ENCODE data around the gene MANSC1. TPM values are rescaled to one million over a fixed set of nuclear protein-coding genes. Genes with fewer than 3 reads are reported as not detected.
"Not testable (repeated sequence)": the region's sequence is repeated elsewhere in the genome, so short reads cannot be mapped to it uniquely, and the experiment has no call there.

The MANSC1 gene
- total RNA-seq, 1 experiment from 2014 or later: 10.0 TPM

DNA sequence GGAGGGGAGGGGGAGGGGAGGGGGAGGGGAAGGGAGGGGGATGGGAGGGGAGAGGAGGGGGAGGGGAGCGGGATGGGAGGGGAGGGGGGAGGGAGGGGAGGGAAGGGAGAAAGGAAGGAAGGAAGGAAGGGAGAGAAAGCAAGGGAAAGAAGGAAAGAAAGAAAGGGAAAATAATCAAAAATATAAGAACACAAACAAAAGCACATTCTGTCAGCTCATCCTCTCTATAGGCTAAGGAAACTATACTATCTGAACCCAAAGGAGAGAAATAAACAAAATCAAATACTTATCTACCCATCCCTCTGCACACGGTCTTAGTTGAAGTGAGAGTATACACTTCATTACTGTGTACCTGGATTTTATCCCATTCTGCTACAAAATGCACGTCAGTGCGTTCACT lies 26.9 kb downstream of the MANSC1 start:
- ChIA-PET POLR2A (no interaction called here), CTCF (no interaction called here)
- in situ Hi-C loops (cut with HindIII; ENCODE audit: low pct_unique_long_range_greater_than_20kb, low sequenced_read_pairs): no loop called here
- no peaks in the 10 kb centered on the region for H3K27me3 ChIP-seq (ENCODE audit: control insufficient read depth, insufficient read depth, low read length)
- H3K9me3 ChIP-seq (ENCODE audit: control insufficient read depth, insufficient read depth, low read depth, low read length): no peaks in the 10 kb centered on the region
- DNase-seq (ENCODE audit: low read depth, low spot score): no peak
- H3K4me1 ChIP-seq (ENCODE audit: control insufficient read depth, insufficient read depth, low read length): no peaks in the 10 kb centered on the region
- H3K4me3 ChIP-seq (ENCODE audit: low read depth in 2 of 2, low read length in 2 of 2): no peak overlapping the region
- TF ChIP-seq SIN3A (IDR thresholded peaks at IDR 0.05; ENCODE audit: borderline replicate concordance, insufficient read depth, low read depth, low read length) (no peak), POLR2AphosphoS5 (IDR thresholded peaks at IDR 0.05; ENCODE audit: low read depth, low read length) (no peak), TCF7L2 (IDR thresholded peaks at IDR 0.05; ENCODE audit: low read depth, low read length) (no peak)
- TF ChIP-seq, protein P1, sequence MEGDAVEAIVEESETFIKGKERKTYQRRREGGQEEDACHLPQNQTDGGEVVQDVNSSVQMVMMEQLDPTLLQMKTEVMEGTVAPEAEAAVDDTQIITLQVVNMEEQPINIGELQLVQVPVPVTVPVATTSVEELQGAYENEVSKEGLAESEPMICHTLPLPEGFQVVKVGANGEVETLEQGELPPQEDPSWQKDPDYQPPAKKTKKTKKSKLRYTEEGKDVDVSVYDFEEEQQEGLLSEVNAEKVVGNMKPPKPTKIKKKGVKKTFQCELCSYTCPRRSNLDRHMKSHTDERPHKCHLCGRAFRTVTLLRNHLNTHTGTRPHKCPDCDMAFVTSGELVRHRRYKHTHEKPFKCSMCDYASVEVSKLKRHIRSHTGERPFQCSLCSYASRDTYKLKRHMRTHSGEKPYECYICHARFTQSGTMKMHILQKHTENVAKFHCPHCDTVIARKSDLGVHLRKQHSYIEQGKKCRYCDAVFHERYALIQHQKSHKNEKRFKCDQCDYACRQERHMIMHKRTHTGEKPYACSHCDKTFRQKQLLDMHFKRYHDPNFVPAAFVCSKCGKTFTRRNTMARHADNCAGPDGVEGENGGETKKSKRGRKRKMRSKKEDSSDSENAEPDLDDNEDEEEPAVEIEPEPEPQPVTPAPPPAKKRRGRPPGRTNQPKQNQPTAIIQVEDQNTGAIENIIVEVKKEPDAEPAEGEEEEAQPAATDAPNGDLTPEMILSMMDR (IDR thresholded peaks at IDR 0.05): no peak
- TF ChIP-seq, protein P2, sequence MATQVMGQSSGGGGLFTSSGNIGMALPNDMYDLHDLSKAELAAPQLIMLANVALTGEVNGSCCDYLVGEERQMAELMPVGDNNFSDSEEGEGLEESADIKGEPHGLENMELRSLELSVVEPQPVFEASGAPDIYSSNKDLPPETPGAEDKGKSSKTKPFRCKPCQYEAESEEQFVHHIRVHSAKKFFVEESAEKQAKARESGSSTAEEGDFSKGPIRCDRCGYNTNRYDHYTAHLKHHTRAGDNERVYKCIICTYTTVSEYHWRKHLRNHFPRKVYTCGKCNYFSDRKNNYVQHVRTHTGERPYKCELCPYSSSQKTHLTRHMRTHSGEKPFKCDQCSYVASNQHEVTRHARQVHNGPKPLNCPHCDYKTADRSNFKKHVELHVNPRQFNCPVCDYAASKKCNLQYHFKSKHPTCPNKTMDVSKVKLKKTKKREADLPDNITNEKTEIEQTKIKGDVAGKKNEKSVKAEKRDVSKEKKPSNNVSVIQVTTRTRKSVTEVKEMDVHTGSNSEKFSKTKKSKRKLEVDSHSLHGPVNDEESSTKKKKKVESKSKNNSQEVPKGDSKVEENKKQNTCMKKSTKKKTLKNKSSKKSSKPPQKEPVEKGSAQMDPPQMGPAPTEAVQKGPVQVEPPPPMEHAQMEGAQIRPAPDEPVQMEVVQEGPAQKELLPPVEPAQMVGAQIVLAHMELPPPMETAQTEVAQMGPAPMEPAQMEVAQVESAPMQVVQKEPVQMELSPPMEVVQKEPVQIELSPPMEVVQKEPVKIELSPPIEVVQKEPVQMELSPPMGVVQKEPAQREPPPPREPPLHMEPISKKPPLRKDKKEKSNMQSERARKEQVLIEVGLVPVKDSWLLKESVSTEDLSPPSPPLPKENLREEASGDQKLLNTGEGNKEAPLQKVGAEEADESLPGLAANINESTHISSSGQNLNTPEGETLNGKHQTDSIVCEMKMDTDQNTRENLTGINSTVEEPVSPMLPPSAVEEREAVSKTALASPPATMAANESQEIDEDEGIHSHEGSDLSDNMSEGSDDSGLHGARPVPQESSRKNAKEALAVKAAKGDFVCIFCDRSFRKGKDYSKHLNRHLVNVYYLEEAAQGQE (IDR thresholded peaks at IDR 0.05; ENCODE audit: insufficient read depth in 1 of 2, low read depth in 2 of 2, low read length in 1 of 2): no peak
- intact Hi-C loops (cut with micrococcal nuclease; ENCODE audit: unreplicated experiment): no loop called here
- no peak for ATAC-seq
- H3K36me3 ChIP-seq (ENCODE audit: control insufficient read depth, insufficient read depth, low read length): no peaks in the 10 kb centered on the region
- no TSS peak for BruUV-seq (replicated peaks)
- no peak overlapping the region for H3K27ac ChIP-seq (ENCODE audit: low read length)

DNA sequence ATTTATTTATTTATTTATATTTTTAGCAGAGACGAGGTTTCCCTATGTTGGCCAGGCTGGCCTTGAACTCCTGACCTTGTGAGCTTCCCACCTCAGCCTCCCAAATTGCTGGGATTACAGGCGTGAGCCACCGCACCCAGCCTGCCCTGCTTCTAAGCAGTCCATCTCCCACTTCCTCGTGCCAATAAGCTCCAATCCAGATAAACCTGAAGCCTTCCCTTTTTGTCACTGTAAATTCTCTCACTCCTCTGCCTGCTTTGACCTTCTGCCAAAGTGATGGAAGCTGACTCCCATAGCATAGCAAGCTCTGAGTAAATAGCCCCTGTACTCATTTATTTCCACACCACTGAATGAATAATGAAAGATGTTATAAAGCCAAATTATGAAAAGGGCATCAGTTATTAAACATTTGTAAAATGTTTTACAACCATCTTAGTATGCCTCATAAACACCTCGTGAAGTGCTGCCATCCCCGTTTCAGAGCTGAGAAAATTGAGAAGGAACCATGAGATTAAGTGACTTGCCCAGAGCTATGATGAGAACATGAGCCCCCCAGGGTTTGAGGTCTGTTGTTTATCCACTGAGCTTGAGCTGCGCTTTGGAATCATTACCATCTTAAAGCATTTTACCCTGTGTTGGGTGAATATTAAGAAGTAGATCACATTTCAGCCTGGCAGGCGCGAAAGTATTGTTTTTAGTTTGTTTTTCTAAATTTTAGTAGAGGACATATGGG lies 30.4 kb downstream of the MANSC1 start:
- ChIA-PET CTCF (no interaction called here), POLR2A (no interaction called here)
- intact Hi-C loops (cut with micrococcal nuclease; ENCODE audit: unreplicated experiment) (no loop called here), in situ Hi-C loops (cut with HindIII; ENCODE audit: low pct_unique_long_range_greater_than_20kb, low sequenced_read_pairs) (no loop called here)
- no peak for ATAC-seq
- no peak overlapping the region for H3K27ac ChIP-seq (ENCODE audit: low read length)
- no peaks in the 10 kb centered on the region for H3K36me3 ChIP-seq (ENCODE audit: control insufficient read depth, insufficient read depth, low read length)
- H3K27me3 ChIP-seq (ENCODE audit: control insufficient read depth, insufficient read depth, low read length): no peaks in the 10 kb centered on the region
- no peaks in the 10 kb centered on the region for H3K4me1 ChIP-seq (ENCODE audit: control insufficient read depth, insufficient read depth, low read length)
- H3K9me3 ChIP-seq (ENCODE audit: control insufficient read depth, insufficient read depth, low read depth, low read length): no peaks in the 10 kb centered on the region
- no TSS peak for BruUV-seq (replicated peaks)
- no peak for DNase-seq (ENCODE audit: low read depth, low spot score)
- TF ChIP-seq POLR2AphosphoS5 (IDR thresholded peaks at IDR 0.05; ENCODE audit: low read depth, low read length) (no peak), TCF7L2 (IDR thresholded peaks at IDR 0.05; ENCODE audit: low read depth, low read length) (0 out of 2 replicates have a peak, but pooled peaks have one; percentile 22)
- no peak overlapping the region for H3K4me3 ChIP-seq (ENCODE audit: low read depth in 2 of 2, low read length in 2 of 2)

DNA sequence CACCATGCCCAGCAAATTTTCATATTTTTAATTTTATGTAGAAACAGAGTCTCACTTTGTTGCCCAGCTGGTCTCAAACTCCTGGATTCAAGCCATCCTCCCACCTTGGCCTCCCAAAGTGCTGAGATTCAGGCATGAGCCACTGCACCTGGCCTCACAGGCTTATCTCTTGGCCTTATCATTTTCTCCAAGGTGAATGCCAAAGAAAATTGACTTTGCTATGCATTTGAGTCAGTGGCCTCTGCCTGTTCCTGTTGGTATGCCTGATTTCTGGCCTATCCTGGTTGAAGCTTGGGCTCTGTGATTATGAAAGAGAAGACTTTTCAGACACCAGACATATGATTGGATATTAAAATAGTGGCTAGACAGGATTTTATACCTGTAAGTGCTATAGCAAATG lies 34.2 kb downstream of the MANSC1 start:
- no peaks in the 10 kb centered on the region for H3K4me1 ChIP-seq (ENCODE audit: control insufficient read depth, insufficient read depth, low read length)
- in situ Hi-C loops (cut with HindIII; ENCODE audit: low pct_unique_long_range_greater_than_20kb, low sequenced_read_pairs): no loop called here

DNA sequence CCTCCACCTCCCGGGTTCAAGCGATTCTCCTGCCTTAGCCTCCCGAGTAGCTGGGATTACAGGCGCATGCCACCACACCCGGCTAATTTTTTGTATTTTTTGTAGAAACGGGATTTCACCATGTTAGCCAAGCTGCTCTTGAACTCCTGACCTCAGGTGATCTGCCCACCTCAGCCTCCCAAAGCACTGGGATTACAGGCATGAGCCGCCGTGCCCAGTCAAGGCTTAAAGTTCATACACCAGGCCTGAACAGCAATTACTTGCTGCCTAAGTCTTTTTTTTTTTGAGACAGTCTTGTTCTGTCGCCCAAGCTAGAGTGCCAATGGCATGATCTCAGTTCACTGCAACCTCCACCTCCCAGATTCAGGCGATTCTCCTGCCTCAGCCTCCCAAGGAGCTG lies 39.3 kb downstream of the MANSC1 start:
- H3K27me3 ChIP-seq (ENCODE audit: control insufficient read depth, insufficient read depth, low read length); DNase-seq (ENCODE audit: low read depth, low spot score); H3K9me3 ChIP-seq (ENCODE audit: control insufficient read depth, insufficient read depth, low read depth, low read length); ATAC-seq; intact Hi-C loops (cut with micrococcal nuclease; ENCODE audit: unreplicated experiment); H3K4me1 ChIP-seq (ENCODE audit: control insufficient read depth, insufficient read depth, low read length); CTCF ChIA-PET; H3K36me3 ChIP-seq (ENCODE audit: control insufficient read depth, insufficient read depth, low read length); POLR2A ChIA-PET; H3K4me3 ChIP-seq (ENCODE audit: low read depth in 2 of 2, low read length in 2 of 2); H3K27ac ChIP-seq (ENCODE audit: low read length); BruUV-seq (replicated peaks); in situ Hi-C loops (cut with HindIII; ENCODE audit: low pct_unique_long_range_greater_than_20kb, low sequenced_read_pairs): not testable (repeated sequence)

More for the DNA sequence above, 34.2 kb downstream of the MANSC1 start:
- DNase-seq (ENCODE audit: low read depth, low spot score) (no peak), ATAC-seq (no peak)
- no peak overlapping the region for H3K27ac ChIP-seq (ENCODE audit: low read length)
- H3K27me3 ChIP-seq (ENCODE audit: control insufficient read depth, insufficient read depth, low read length): no peaks in the 10 kb centered on the region
- ChIA-PET CTCF (no interaction called here), POLR2A (no interaction called here)
- intact Hi-C loops (cut with micrococcal nuclease; ENCODE audit: unreplicated experiment): no loop called here
- no peak for TF ChIP-seq SIN3A (IDR thresholded peaks at IDR 0.05; ENCODE audit: borderline replicate concordance, insufficient read depth, low read depth, low read length)
- H3K4me3 ChIP-seq (ENCODE audit: low read depth in 2 of 2, low read length in 2 of 2): no peak overlapping the region
- H3K36me3 ChIP-seq (ENCODE audit: control insufficient read depth, insufficient read depth, low read length): no peaks in the 10 kb centered on the region
- H3K9me3 ChIP-seq (ENCODE audit: control insufficient read depth, insufficient read depth, low read depth, low read length): no peaks in the 10 kb centered on the region
- BruUV-seq (replicated peaks): no TSS peak

Data from Panc1 (cell line).